ENCODE data around the gene FMN2. TPM values are rescaled to one million over a fixed set of nuclear protein-coding genes. Genes with fewer than 3 reads are reported as not detected.
A peak's percentile ranks its signal among the peaks of the same experiment; 100 is the strongest.

The FMN2 gene
- total RNA-seq, 1 donor from 2014 or later: under 0.01 TPM

- FAIRE-seq (no peak), DNase-seq (ENCODE audit: low read depth) (no peak)
- Histone ChIP-seq H3K27me3 (ENCODE audit: control insufficient read depth, insufficient read depth, low read length) (no peaks in the 10 kb centered on the region), H3K36me3 (ENCODE audit: control insufficient read depth, insufficient read depth, low read length) (no peaks in the 10 kb centered on the region), H3K4me3 (ENCODE audit: low read depth, low read length) (no peak overlapping the region)
- TF ChIP-seq, protein P1, sequence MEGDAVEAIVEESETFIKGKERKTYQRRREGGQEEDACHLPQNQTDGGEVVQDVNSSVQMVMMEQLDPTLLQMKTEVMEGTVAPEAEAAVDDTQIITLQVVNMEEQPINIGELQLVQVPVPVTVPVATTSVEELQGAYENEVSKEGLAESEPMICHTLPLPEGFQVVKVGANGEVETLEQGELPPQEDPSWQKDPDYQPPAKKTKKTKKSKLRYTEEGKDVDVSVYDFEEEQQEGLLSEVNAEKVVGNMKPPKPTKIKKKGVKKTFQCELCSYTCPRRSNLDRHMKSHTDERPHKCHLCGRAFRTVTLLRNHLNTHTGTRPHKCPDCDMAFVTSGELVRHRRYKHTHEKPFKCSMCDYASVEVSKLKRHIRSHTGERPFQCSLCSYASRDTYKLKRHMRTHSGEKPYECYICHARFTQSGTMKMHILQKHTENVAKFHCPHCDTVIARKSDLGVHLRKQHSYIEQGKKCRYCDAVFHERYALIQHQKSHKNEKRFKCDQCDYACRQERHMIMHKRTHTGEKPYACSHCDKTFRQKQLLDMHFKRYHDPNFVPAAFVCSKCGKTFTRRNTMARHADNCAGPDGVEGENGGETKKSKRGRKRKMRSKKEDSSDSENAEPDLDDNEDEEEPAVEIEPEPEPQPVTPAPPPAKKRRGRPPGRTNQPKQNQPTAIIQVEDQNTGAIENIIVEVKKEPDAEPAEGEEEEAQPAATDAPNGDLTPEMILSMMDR (IDR thresholded peaks at IDR 0.05; ENCODE audit: insufficient read depth, low read length, severe bottlenecking): no peak
Measured at GRCh38 chr1:240199758-240200645, 108.3 kb downstream of the FMN2 start.

- Histone ChIP-seq H3K27me3 (ENCODE audit: control insufficient read depth, insufficient read depth, low read length) (no peaks in the 10 kb centered on the region), H3K4me3 (ENCODE audit: low read depth, low read length) (no peak overlapping the region), H3K36me3 (ENCODE audit: control insufficient read depth, insufficient read depth, low read length) (no peaks in the 10 kb centered on the region)
- TF ChIP-seq, protein P1 (IDR thresholded peaks at IDR 0.05; ENCODE audit: insufficient read depth, low read length, severe bottlenecking): no peak
- FAIRE-seq (no peak), DNase-seq (ENCODE audit: low read depth) (no peak)
Measured at GRCh38 chr1:240201931-240202330, 110.2 kb downstream of the FMN2 start.

GRCh38 chr1:240207073-240207709, 115.5 kb downstream of the FMN2 start:
- Histone ChIP-seq H3K4me3 (ENCODE audit: low read depth, low read length) (no peak overlapping the region), H3K36me3 (ENCODE audit: control insufficient read depth, insufficient read depth, low read length) (no peaks in the 10 kb centered on the region), H3K27me3 (ENCODE audit: control insufficient read depth, insufficient read depth, low read length) (no peaks in the 10 kb centered on the region)
- DNase-seq (ENCODE audit: low read depth): no peak
- TF ChIP-seq, protein P1 (IDR thresholded peaks at IDR 0.05; ENCODE audit: insufficient read depth, low read length, severe bottlenecking): no peak
- no peak for FAIRE-seq

GRCh38 chr1:240210026-240210425, 118.3 kb downstream of the FMN2 start:
- peak; percentile 67 for DNase-seq (ENCODE audit: low read depth)
- Histone ChIP-seq H3K36me3 (ENCODE audit: control insufficient read depth, insufficient read depth, low read length) (no peaks in the 10 kb centered on the region), H3K4me3 (ENCODE audit: low read depth, low read length) (no peak overlapping the region), H3K27me3 (ENCODE audit: control insufficient read depth, insufficient read depth, low read length) (no peaks in the 10 kb centered on the region)
- TF ChIP-seq, protein P1 (IDR thresholded peaks at IDR 0.05; ENCODE audit: insufficient read depth, low read length, severe bottlenecking): no peak
- FAIRE-seq: no peak

DNA sequence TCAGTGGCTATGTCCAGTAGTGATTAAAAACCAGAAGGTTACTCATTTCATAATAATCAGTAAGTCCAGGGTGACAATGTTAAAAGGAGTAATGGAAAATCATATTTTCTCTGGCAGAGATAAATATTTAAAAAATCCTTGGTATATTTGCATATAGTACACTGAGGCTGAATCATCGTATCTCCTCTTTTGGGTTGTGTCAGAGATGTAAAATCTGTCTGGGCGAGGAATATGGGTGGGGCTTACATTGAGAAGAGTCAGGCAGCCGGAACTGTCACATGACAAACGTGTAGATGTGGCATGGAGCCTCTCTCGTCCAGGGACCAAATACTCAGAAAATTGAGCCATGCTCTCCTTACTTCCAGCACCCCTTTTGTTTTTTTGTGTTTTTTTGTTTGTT, 120.9 kb downstream of the FMN2 start:
- TF ChIP-seq, protein P1 (IDR thresholded peaks at IDR 0.05; ENCODE audit: insufficient read depth, low read length, severe bottlenecking): no peak
- Histone ChIP-seq H3K27me3 (ENCODE audit: control insufficient read depth, insufficient read depth, low read length) (no peaks in the 10 kb centered on the region), H3K4me3 (ENCODE audit: low read depth, low read length) (no peak overlapping the region), H3K36me3 (ENCODE audit: control insufficient read depth, insufficient read depth, low read length) (no peaks in the 10 kb centered on the region)
- FAIRE-seq (no peak), DNase-seq (ENCODE audit: low read depth) (peak; percentile 8)

All from bronchial epithelial cell (primary cell).